SU-DHL-6 (cell line): Measurements from ENCODE around the gene PRSS27.

Experiments used
- EZH2phosphoT487 ChIP-seq: fragments of 200-600 bp; sonication (generic), shearing (Covaris generic); conservative IDR thresholded peaks from 2 replicates; pipeline ENCODE4 v1.6.1; 2018; ENCODE audit warnings: mild to moderate bottlenecking, antibody characterized with exemption, low read length, moderate library complexity, mixed read lengths
- TF ChIP-seq, protein P1 (sequence below): fragments of 200-600 bp; sonication (generic); IDR thresholded peaks from one replicate; pipeline ENCODE4 v1.5.1; 2017; ENCODE audit warnings: antibody characterized with exemption, mild to moderate bottlenecking, low read length, moderate library complexity; ENCODE audit not compliant: insufficient read depth, poor library complexity, severe bottlenecking

DNA sequence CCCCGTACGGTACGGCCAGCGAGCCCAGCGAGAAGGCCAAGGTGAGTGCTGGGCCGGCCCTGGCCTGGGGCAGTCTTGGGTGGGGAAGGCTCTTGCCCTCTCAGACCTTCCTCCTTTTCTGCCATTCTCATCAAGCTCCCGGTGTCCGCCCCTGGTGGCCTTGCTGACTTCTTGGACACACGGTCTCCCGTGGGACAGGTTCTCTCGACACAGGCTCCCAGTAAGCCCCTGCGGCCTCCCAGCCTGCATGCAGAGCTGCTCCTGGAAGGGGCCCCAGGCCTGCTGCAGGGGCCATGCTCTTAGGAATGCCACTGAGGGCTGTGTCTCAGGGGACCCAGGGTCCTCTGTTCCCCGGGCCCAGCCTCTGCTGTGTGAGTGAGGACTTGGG, 17.6 kb downstream of the PRSS27 start:
- TF ChIP-seq, protein P1, sequence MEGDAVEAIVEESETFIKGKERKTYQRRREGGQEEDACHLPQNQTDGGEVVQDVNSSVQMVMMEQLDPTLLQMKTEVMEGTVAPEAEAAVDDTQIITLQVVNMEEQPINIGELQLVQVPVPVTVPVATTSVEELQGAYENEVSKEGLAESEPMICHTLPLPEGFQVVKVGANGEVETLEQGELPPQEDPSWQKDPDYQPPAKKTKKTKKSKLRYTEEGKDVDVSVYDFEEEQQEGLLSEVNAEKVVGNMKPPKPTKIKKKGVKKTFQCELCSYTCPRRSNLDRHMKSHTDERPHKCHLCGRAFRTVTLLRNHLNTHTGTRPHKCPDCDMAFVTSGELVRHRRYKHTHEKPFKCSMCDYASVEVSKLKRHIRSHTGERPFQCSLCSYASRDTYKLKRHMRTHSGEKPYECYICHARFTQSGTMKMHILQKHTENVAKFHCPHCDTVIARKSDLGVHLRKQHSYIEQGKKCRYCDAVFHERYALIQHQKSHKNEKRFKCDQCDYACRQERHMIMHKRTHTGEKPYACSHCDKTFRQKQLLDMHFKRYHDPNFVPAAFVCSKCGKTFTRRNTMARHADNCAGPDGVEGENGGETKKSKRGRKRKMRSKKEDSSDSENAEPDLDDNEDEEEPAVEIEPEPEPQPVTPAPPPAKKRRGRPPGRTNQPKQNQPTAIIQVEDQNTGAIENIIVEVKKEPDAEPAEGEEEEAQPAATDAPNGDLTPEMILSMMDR = no peak
- TF ChIP-seq EZH2phosphoT487 = no peak
